Heart right ventricle (tissue), 16 donors: ENCODE data around the gene SHC4. TPM values are rescaled to one million over a fixed set of nuclear protein-coding genes. Genes with fewer than 3 reads are reported as not detected.

ENCODE experiments used
- ATAC-seq, 8 donors: fragments of 200-7000 bp; cut with Tn5 transposase; one replicate each; pipeline ENCODE4 v1.9.1; 2020; ENCODE audit warnings: mild to moderate bottlenecking in 8 of 8, moderate library complexity in 8 of 8, moderate number of reproducible peaks in 1 of 8
- DNase-seq, 2 donors: peaks; one replicate each; pipeline ENCODE4 v3.0.0-alpha.2; 2020
- H3K27ac ChIP-seq, 10 donors: fragments of 200-600 bp; sonication (generic) in 2 of 10; one replicate each; pipeline versions ENCODE4 v1.5.0 to v1.8.0; 2020 to 2022; ENCODE audit warnings: mild to moderate bottlenecking in 3 of 10
- H3K27me3 ChIP-seq, 7 donors: fragments of 200-600 bp; one replicate each; pipeline ENCODE4 v1.8.0; 2021 to 2022; ENCODE audit warnings: mild to moderate bottlenecking in 2 of 7
- H3K36me3 ChIP-seq, 9 donors: fragments of 200-600 bp; sonication (generic) in 1 of 9; one replicate each; pipeline versions ENCODE4 v1.5.0 to v1.8.0; 2020 to 2022; ENCODE audit warnings: mild to moderate bottlenecking in 2 of 9
- H3K4me1 ChIP-seq, 9 donors: fragments of 200-600 bp; sonication (generic) in 1 of 9; one replicate each; pipeline versions ENCODE4 v1.5.0 to v1.8.0; 2020 to 2022; ENCODE audit warnings: mild to moderate bottlenecking in 4 of 9
- H3K4me3 ChIP-seq, 10 donors: fragments of 200-600 bp; sonication (generic) in 2 of 10; one replicate each; pipeline versions ENCODE4 v1.5.0 to v1.8.0; 2020 to 2022; ENCODE audit warnings: mild to moderate bottlenecking in 7 of 10, moderate library complexity in 2 of 10
- H3K9me3 ChIP-seq, 11 donors: fragments of 200-600 bp in 10 of 11; sonication (generic) in 2 of 11; one replicate each; pipeline versions ENCODE4 v1.5.0 to v1.8.0; 2013 to 2022; ENCODE audit warnings: mild to moderate bottlenecking in 2 of 11, control low read depth in 1 of 11, moderate library complexity in 1 of 11
- WGBS, 2 donors: extraction: QIAGEN DNeasy Blood & Tissue Kit; methylation state at CpG; one replicate each; pipeline ENCODE4 v1.1.7; 2013; ENCODE audit warnings: inconsistent platforms in 1 of 2; 5-methylcytosine and 5-hydroxymethylcytosine counted together
- intact Hi-C, 10 donors: fragments of 100-400 bp; cut with DNase I; formaldehyde crosslinking; loops; one replicate each; pipeline versions ENCODE4 v1.11.1 to v1.14.2; 2022
- polyA plus RNA-seq, 2 donors: library from polyadenylated mRNA; stranded (reverse); fragments of 200-250 nt; gene quantifications; one replicate each; pipeline ENCODE4 v1.2.3, GENCODE V29; 2013
- total RNA-seq, 10 donors: library from RNA; stranded (reverse); fragmentation: NEBNext Ultra II Directional in 3 of 10; extraction: Animal tissue kit (Norgen Biotek cat#: 25700) in 3 of 10; gene quantifications; one replicate each; pipeline versions ENCODE4 v1.2.1 to v1.2.4, GENCODE V29; 2021 to 2023
- TF ChIP-seq, protein P1 (sequence below), 9 donors: fragments of 200-600 bp; sonication (generic) in 2 of 9; IDR thresholded peaks; one replicate each; pipeline versions ENCODE4 v1.5.0 to v1.8.0; 2021 to 2022; ENCODE audit warnings: antibody characterized with exemption in 9 of 9, mild to moderate bottlenecking in 5 of 9, moderate library complexity in 1 of 9
- donor health status: Arrhythmogenic right ventricular cardiomyopathy.
- donor health status: ischemic (EF 13 %, LVEDD 7.1; RV severe dilation, severe dysfunction).
- donor health status: healthy with polysubstance abuse.
- donor health status: DM: no; HTN: yes; CAD: no.
- donor health status: DM: no; HTN: no; CAD: no.
- donor health status: ischemic (EF 25% LVEDD 6.9; RV normal size, moderate dysfunction).
- donor health status: ischemic (EF 25% LVEDD 5.7; RV mildly dilated, moderate dysfunction).
- donor health status: healthy.
- donor health status: DM: yes; HTN: yes; CAD: no.
- donor health status: Ischemic cardiomyopathy.
- donor health status: ischemic (EF 35%, LVEDD 5.7; RV mildly dilated, moderate dysfunction).
- donor health status: nonischemic (EF 11% LVEDD 7.7; RV severe dilation, severe dysfunction).
- donor health status: DM: yes; HTN: yes; CAD: no.
- donor health status: PGD.
- donor health status: ischemic (EF 29% LVEDD 5.4; RV normal size, mild dysfunction).
- donor health status: nonischemic (EF 23%, LVEDD 6.1; RV moderate dilation, normal function).

The SHC4 gene
- total and polyA plus RNA-seq, 12 donors, result 1.2 to 4.9 (median 2.2) TPM

- no peak for DNase-seq
- Histone ChIP-seq H3K36me3 (no peaks in the 10 kb centered on the region), H3K27me3 (no peaks in the 10 kb centered on the region), H3K27ac (no peak overlapping the region), H3K4me3 (no peak overlapping the region), H3K9me3 (peaks cover 0 to 19% (median 5%) of the 10 kb centered on the region in 11 donors), H3K4me1 (no peaks in the 10 kb centered on the region)
- WGBS, 2 donors, result 82 to 91% methylated on average over 4 of the region's 4 CpGs
- TF ChIP-seq, protein P1, sequence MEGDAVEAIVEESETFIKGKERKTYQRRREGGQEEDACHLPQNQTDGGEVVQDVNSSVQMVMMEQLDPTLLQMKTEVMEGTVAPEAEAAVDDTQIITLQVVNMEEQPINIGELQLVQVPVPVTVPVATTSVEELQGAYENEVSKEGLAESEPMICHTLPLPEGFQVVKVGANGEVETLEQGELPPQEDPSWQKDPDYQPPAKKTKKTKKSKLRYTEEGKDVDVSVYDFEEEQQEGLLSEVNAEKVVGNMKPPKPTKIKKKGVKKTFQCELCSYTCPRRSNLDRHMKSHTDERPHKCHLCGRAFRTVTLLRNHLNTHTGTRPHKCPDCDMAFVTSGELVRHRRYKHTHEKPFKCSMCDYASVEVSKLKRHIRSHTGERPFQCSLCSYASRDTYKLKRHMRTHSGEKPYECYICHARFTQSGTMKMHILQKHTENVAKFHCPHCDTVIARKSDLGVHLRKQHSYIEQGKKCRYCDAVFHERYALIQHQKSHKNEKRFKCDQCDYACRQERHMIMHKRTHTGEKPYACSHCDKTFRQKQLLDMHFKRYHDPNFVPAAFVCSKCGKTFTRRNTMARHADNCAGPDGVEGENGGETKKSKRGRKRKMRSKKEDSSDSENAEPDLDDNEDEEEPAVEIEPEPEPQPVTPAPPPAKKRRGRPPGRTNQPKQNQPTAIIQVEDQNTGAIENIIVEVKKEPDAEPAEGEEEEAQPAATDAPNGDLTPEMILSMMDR (IDR thresholded peaks at IDR 0.05), result no peak
- no peak for ATAC-seq
- intact Hi-C loops, result no loop called here
Measured at GRCh38 chr15:48828471-48828870, 135.2 kb downstream of the SHC4 start.

- intact Hi-C loops, result no loop called here
Measured at GRCh38 chr15:48825075-48825474, 138.6 kb downstream of the SHC4 start.

DNA sequence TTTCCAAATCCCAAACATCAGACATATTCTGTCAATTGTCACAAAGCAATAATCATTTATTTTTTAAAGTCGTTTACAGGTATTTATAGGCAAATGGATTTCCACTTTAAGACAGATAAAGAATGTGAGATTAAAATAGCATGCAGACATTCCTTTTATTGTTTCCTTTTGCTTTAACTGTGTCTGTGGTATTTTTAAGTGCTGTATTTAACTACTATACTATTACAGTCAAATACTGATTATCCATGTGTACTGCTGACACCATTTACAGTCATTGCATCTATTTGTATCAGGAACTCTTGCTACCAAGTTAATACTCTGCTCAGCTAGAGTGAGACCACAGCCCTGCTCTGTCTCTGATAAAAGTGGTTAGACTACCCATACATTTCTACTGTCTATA lies 140.0 kb downstream of the SHC4 start:
- no peaks in the 10 kb centered on the region for H3K27me3 ChIP-seq
- no peaks in the 10 kb centered on the region for H3K36me3 ChIP-seq
- DNase-seq (no peak), ATAC-seq (no peak)
- TF ChIP-seq, protein P1 (IDR thresholded peaks at IDR 0.05), result no peak
- H3K9me3 ChIP-seq, result peaks cover 0 to 10% (median 0%) of the 10 kb centered on the region in 11 donors
- no peak overlapping the region for H3K27ac ChIP-seq
- H3K4me3 ChIP-seq, result no peak overlapping the region
- WGBS, 2 donors, result 24 to 45% methylated on average over 1 of the region's 1 CpG
- intact Hi-C loops, result no loop called here
- H3K4me1 ChIP-seq, result no peaks in the 10 kb centered on the region

More at GRCh38 chr15:48825075-48825474, 138.6 kb downstream of the SHC4 start:
- H3K9me3 ChIP-seq, result peaks cover 0 to 10% (median 0%) of the 10 kb centered on the region in 11 donors
- H3K27me3 ChIP-seq, result no peaks in the 10 kb centered on the region
- H3K27ac ChIP-seq, result no peak overlapping the region
- no peaks in the 10 kb centered on the region for H3K36me3 ChIP-seq
- DNase-seq (no peak), ATAC-seq (no peak)
- TF ChIP-seq, protein P1 (IDR thresholded peaks at IDR 0.05), result no peak
- no peaks in the 10 kb centered on the region for H3K4me1 ChIP-seq
- no peak overlapping the region for H3K4me3 ChIP-seq
- 85 to 91% methylated on average over 1 of the region's 1 CpG for WGBS, 2 donors

DNA sequence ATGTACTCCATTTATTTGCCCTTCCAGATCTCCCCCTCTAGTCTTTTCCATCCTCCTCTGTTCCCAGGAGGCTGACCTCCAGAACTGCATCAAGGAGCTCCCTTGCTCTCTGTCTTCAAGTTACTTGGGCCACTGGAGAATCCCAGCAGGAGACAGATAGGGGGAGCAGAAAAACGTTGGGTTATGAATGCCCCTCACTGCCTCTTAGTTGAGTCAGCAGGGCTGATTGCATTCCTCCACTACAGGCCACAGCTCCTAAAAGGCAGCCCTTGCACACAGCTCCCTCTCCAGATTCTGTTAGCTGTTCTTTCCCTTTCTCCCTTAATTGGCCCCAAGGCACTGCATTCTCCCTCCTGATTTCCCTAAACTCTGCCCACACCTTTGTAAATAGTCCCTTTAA lies 140.5 kb downstream of the SHC4 start:
- DNase-seq (no peak), ATAC-seq (no peak)
- Histone ChIP-seq H3K4me1 (no peaks in the 10 kb centered on the region), H3K9me3 (peaks cover 0 to 10% (median 0%) of the 10 kb centered on the region in 11 donors), H3K36me3 (no peaks in the 10 kb centered on the region), H3K4me3 (no peak overlapping the region), H3K27ac (no peak overlapping the region), H3K27me3 (no peaks in the 10 kb centered on the region)
- WGBS, 2 donors, result 0 to 11% methylated on average over 1 of the region's 1 CpG
- TF ChIP-seq, protein P1 (IDR thresholded peaks at IDR 0.05), result no peak
- intact Hi-C loops, result no loop called here
